ENCODE results near the gene ZDHHC16.

The ZDHHC16 gene

GRCh38 chr10:97425964-97426775 lies 19.8 kb upstream of the ZDHHC16 start, which contains the start of gene PGAM1 (continued):
- TF ChIP-seq TRIM28 (IDR thresholded peaks at IDR 0.05; ENCODE audit: borderline replicate concordance, low read length) (no peak), ZNF48 (tag by site-specific recombination; IDR thresholded peaks at IDR 0.05) (no peak), YY2 (tag by site-specific recombination; IDR thresholded peaks at IDR 0.05) (peak; percentile 83), ZNF600 (tag by site-specific recombination; IDR thresholded peaks at IDR 0.05) (peak; percentile 93), ZNF292 (tag by site-specific recombination; IDR thresholded peaks at IDR 0.05; ENCODE audit: borderline replicate concordance, low read depth) (no peak), ZNF843 (tag by site-specific recombination; IDR thresholded peaks at IDR 0.05) (peak; percentile 32; the same call in 1 of the 2 replicates), CTCF (tag by site-specific recombination; IDR thresholded peaks at IDR 0.05) (peak; percentile 99), ZNF394 (tag by site-specific recombination; IDR thresholded peaks at IDR 0.05; ENCODE audit: borderline replicate concordance) (peak; percentile 99), ZNF266 (tag by site-specific recombination; IDR thresholded peaks at IDR 0.05; ENCODE audit: low read depth) (no peak), ZEB2 (tag by site-specific recombination; IDR thresholded peaks at IDR 0.05) (peak; percentile 49; the same call in 1 of the 2 replicates), ZNF629 (tag by site-specific recombination; IDR thresholded peaks at IDR 0.05) (0 out of 2 replicates have a peak, but pooled peaks have one; percentile 27), ZNF677 (tag by site-specific recombination; IDR thresholded peaks at IDR 0.05) (no peak), KLF8 (tag by site-specific recombination; IDR thresholded peaks at IDR 0.05) (peak; percentile 64; the same call in 1 of the 2 replicates), ZBTB8A (tag by site-specific recombination; IDR thresholded peaks at IDR 0.05) (peak; percentile 84), KLF17 (tag by site-specific recombination; IDR thresholded peaks at IDR 0.05) (peak; percentile 53; the same call in 1 of the 2 replicates), ZFHX2 (tag by site-specific recombination; conservative IDR thresholded peaks at IDR 0.05) (peak; percentile 38; the same call in 1 of the 2 replicates), ZNF791 (tag by site-specific recombination; IDR thresholded peaks at IDR 0.05) (peak; percentile 16; the same call in 1 of the 2 replicates), ZNF645 (tag by site-specific recombination; IDR thresholded peaks at IDR 0.05) (no peak), ZNF776 (tag by site-specific recombination; IDR thresholded peaks at IDR 0.05; ENCODE audit: borderline replicate concordance) (no peak), SP2 (tag by site-specific recombination; IDR thresholded peaks at IDR 0.05) (peak; percentile 73), ZNF777 (tag by site-specific recombination; IDR thresholded peaks at IDR 0.05; ENCODE audit: borderline replicate concordance) (peak; percentile 40; the same call in 1 of the 2 replicates), KLF10 (tag by site-specific recombination; IDR thresholded peaks at IDR 0.05) (no peak), KLF1 (tag by site-specific recombination; IDR thresholded peaks at IDR 0.05) (0 out of 2 replicates have a peak, but pooled peaks have one; percentile 32), ZBTB11 (tag by site-specific recombination; conservative IDR thresholded peaks at IDR 0.05; ENCODE audit: low read depth) (peak; percentile 62; the same call in 1 of the 2 replicates), ZNF76 (tag by site-specific recombination; IDR thresholded peaks at IDR 0.05; ENCODE audit: borderline replicate concordance, low read depth) (peak; percentile 48; the same call in 1 of the 2 replicates)
- TF ChIP-seq, protein P1, sequence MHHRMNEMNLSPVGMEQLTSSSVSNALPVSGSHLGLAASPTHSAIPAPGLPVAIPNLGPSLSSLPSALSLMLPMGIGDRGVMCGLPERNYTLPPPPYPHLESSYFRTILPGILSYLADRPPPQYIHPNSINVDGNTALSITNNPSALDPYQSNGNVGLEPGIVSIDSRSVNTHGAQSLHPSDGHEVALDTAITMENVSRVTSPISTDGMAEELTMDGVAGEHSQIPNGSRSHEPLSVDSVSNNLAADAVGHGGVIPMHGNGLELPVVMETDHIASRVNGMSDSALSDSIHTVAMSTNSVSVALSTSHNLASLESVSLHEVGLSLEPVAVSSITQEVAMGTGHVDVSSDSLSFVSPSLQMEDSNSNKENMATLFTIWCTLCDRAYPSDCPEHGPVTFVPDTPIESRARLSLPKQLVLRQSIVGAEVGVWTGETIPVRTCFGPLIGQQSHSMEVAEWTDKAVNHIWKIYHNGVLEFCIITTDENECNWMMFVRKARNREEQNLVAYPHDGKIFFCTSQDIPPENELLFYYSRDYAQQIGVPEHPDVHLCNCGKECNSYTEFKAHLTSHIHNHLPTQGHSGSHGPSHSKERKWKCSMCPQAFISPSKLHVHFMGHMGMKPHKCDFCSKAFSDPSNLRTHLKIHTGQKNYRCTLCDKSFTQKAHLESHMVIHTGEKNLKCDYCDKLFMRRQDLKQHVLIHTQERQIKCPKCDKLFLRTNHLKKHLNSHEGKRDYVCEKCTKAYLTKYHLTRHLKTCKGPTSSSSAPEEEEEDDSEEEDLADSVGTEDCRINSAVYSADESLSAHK (tag by site-specific recombination; IDR thresholded peaks at IDR 0.05): no peak
- TF ChIP-seq, protein P2, sequence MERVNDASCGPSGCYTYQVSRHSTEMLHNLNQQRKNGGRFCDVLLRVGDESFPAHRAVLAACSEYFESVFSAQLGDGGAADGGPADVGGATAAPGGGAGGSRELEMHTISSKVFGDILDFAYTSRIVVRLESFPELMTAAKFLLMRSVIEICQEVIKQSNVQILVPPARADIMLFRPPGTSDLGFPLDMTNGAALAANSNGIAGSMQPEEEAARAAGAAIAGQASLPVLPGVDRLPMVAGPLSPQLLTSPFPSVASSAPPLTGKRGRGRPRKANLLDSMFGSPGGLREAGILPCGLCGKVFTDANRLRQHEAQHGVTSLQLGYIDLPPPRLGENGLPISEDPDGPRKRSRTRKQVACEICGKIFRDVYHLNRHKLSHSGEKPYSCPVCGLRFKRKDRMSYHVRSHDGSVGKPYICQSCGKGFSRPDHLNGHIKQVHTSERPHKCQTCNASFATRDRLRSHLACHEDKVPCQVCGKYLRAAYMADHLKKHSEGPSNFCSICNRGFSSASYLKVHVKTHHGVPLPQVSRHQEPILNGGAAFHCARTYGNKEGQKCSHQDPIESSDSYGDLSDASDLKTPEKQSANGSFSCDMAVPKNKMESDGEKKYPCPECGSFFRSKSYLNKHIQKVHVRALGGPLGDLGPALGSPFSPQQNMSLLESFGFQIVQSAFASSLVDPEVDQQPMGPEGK (tag by site-specific recombination; IDR thresholded peaks at IDR 0.05): peak; percentile 96
